HK-2 (cell line): ENCODE data around the gene ARF5.
A peak's percentile ranks its signal among the peaks of the same experiment; 100 is the strongest.

Experiments used
- DNase-seq: peaks from one replicate; pipeline ENCODE4 v3.0.0-alpha.2; 2018; ENCODE audit not compliant: unreplicated experiment

ARF5 gene

GRCh38 chr7:127588697-127589482, 679 bp downstream of the ARF5 start:
- DNase-seq: peak; percentile 70

- no peak for DNase-seq
Observed at GRCh38 chr7:127589896-127590295, 1.7 kb downstream of the ARF5 start.

- DNase-seq: no peak
Observed at GRCh38 chr7:127591189-127591588, 3.0 kb downstream of the ARF5 start.

GRCh38 chr7:127591591-127591990, 3.4 kb downstream of the ARF5 start:
- no peak for DNase-seq

GRCh38 chr7:127592550-127592949, 4.3 kb downstream of the ARF5 start:
- DNase-seq: no peak

- no peak for DNase-seq
Observed at GRCh38 chr7:127594490-127594889, 6.3 kb downstream of the ARF5 start.

- no peak for DNase-seq
Observed at GRCh38 chr7:127595737-127596136, 7.5 kb downstream of the ARF5 start.

GRCh38 chr7:127598318-127598717, 10.1 kb downstream of the ARF5 start:
- DNase-seq: no peak

- no peak for DNase-seq
Observed at GRCh38 chr7:127600885-127601284, 12.7 kb downstream of the ARF5 start.

- DNase-seq: no peak
Observed at GRCh38 chr7:127608446-127608845, 20.2 kb downstream of the ARF5 start.

- no peak for DNase-seq
Observed at GRCh38 chr7:127609297-127609696, 21.1 kb downstream of the ARF5 start.

- no peak for DNase-seq
Observed at GRCh38 chr7:127612263-127612662, 24.1 kb downstream of the ARF5 start.

- no peak for DNase-seq
Observed at GRCh38 chr7:127616724-127617123, 28.5 kb downstream of the ARF5 start.

GRCh38 chr7:127618042-127618441, 29.8 kb downstream of the ARF5 start, which contains the start of gene PAX4:
PAX4 (minus strand) TSS chr7:127618142; CDS start chr7:127615928, 2,214 bp downstream.
- DNase-seq: no peak

GRCh38 chr7:127618775-127619174, 30.6 kb downstream of the ARF5 start:
- no peak for DNase-seq

- DNase-seq: no peak
Observed at GRCh38 chr7:127619681-127620405, 31.6 kb downstream of the ARF5 start.

GRCh38 chr7:127620406-127621233, 32.4 kb downstream of the ARF5 start:
- no peak for DNase-seq

- no peak for DNase-seq
Observed at GRCh38 chr7:127625331-127625730, 37.1 kb downstream of the ARF5 start.

GRCh38 chr7:127628445-127628844, 40.2 kb downstream of the ARF5 start:
- DNase-seq: no peak

GRCh38 chr7:127629268-127629854, 41.1 kb downstream of the ARF5 start:
- DNase-seq: no peak

- no peak for DNase-seq
Observed at GRCh38 chr7:127632276-127632910, 44.2 kb downstream of the ARF5 start.
